HEK293 (cell line): ENCODE results near the gene NOC2L.

ENCODE experiments used
- CTCF ChIA-PET: fragments of 350-600 bp; formaldehyde crosslinking; extraction: SDS; loops from one replicate; lab custom pipeline; 2021; ENCODE audit warnings: antibody characterized with exemption; lab: Yijun Ruan, JAX
- POLR2A ChIA-PET: fragments of 300-600 bp; formaldehyde crosslinking; extraction: SDS; loops from one replicate; lab custom pipeline; 2020; ENCODE audit warnings: antibody characterized with exemption, inconsistent platforms; lab: Yijun Ruan, JAX
- H3K27ac ChIP-seq: fragments of 200-500 bp; sonication (Bioruptor generic); 2 replicates; pipeline ENCODE4 v1.5.1; 2014; ENCODE audit warnings: low read depth, low read length, control low read depth, inconsistent platforms; ENCODE audit errors: extremely low read depth
- H3K36me3 ChIP-seq, 2 experiments: fragments of 200-500 bp in 1 of 2; sonication (Bioruptor generic) in 1 of 2; 1 replicate in 1 of 2; 2 replicates in 1 of 2; pipeline ENCODE4 v1.5.1; 2014 to 2017; ENCODE audit warnings: inconsistent platforms in 2 of 2, low read length in 2 of 2; ENCODE audit not compliant: control insufficient read depth in 2 of 2, insufficient read depth in 1 of 2
- H3K4me1 ChIP-seq: fragments of 200-500 bp; sonication (Bioruptor generic); 2 replicates; pipeline ENCODE4 v1.5.1; 2014; ENCODE audit warnings: mild to moderate bottlenecking, low read length, inconsistent platforms; ENCODE audit not compliant: control insufficient read depth, insufficient read depth
- H3K4me3 ChIP-seq: 2 replicates; pipeline ENCODE4 v1.5.1; 2011; ENCODE audit warnings: low read depth, mild to moderate bottlenecking, control low read depth, low read length, moderate library complexity
- H3K9me3 ChIP-seq: fragments of 200-500 bp; sonication (Bioruptor generic); 2 replicates; pipeline ENCODE4 v1.5.1; 2014; ENCODE audit warnings: low read depth, low read length, inconsistent platforms; ENCODE audit not compliant: control insufficient read depth, insufficient read depth
- MZF1 ChIP-seq: fragments of 450-650 bp; formaldehyde crosslinking; IDR thresholded peaks from 2 replicates; pipeline ENCODE4 v1.5.1; 2017; ENCODE audit warnings: missing biosample characterization, missing genetic modification characterization, borderline replicate concordance
- RBAK ChIP-seq: fragments of 450-650 bp; formaldehyde crosslinking; IDR thresholded peaks from 2 replicates; pipeline ENCODE4 v1.5.1; 2016; ENCODE audit warnings: missing biosample characterization, missing genetic modification characterization
- SETDB1 ChIP-seq: IDR thresholded peaks from one replicate; pipeline ENCODE4 v1.6.1; 2017; ENCODE audit warnings: mild to moderate bottlenecking, low read length, moderate library complexity, mixed read lengths; ENCODE audit not compliant: insufficient read length
- SP7 ChIP-seq: fragments of 450-650 bp; formaldehyde crosslinking; IDR thresholded peaks from 2 replicates; pipeline ENCODE4 v1.5.1; 2016; ENCODE audit warnings: missing biosample characterization, missing genetic modification characterization
- ZBTB17 ChIP-seq: fragments of 450-650 bp; formaldehyde crosslinking; IDR thresholded peaks from 2 replicates; pipeline ENCODE4 v1.5.1; 2016; ENCODE audit warnings: missing biosample characterization, missing genetic modification characterization
- ZFHX2 ChIP-seq: fragments of 450-650 bp; formaldehyde crosslinking; conservative IDR thresholded peaks from 2 replicates; pipeline ENCODE4 v1.5.1; 2016; ENCODE audit warnings: missing biosample characterization, missing genetic modification characterization
- ZNF138 ChIP-seq: fragments of 450-650 bp; formaldehyde crosslinking; IDR thresholded peaks from 2 replicates; pipeline ENCODE4 v1.5.1; 2016; ENCODE audit warnings: missing biosample characterization, missing genetic modification characterization, borderline replicate concordance
- ZNF140 ChIP-seq: fragments of 450-650 bp; formaldehyde crosslinking; IDR thresholded peaks from 2 replicates; pipeline ENCODE4 v1.5.1; 2016; ENCODE audit warnings: missing biosample characterization, missing genetic modification characterization
- ZNF23 ChIP-seq: fragments of 450-650 bp; formaldehyde crosslinking; IDR thresholded peaks from 2 replicates; pipeline ENCODE4 v1.5.1; 2016; ENCODE audit warnings: missing biosample characterization, missing genetic modification characterization, borderline replicate concordance
- ZNF292 ChIP-seq: fragments of 450-650 bp; formaldehyde crosslinking; IDR thresholded peaks from 2 replicates; pipeline ENCODE4 v1.5.1; 2016; ENCODE audit warnings: low read depth, missing biosample characterization, missing genetic modification characterization, borderline replicate concordance
- ZNF473 ChIP-seq: fragments of 450-650 bp; formaldehyde crosslinking; IDR thresholded peaks from 2 replicates; pipeline ENCODE4 v1.5.1; 2017; ENCODE audit warnings: missing biosample characterization, missing genetic modification characterization
- ZNF501 ChIP-seq: fragments of 450-650 bp; formaldehyde crosslinking; IDR thresholded peaks from 2 replicates; pipeline ENCODE4 v1.5.1; 2016; ENCODE audit warnings: missing biosample characterization, missing genetic modification characterization
- ZNF548 ChIP-seq: fragments of 450-650 bp; formaldehyde crosslinking; IDR thresholded peaks from 2 replicates; pipeline ENCODE4 v1.5.1; 2016; ENCODE audit warnings: missing biosample characterization, missing genetic modification characterization
- ZNF596 ChIP-seq: fragments of 450-650 bp; IDR thresholded peaks from 2 replicates; pipeline ENCODE4 v1.5.0; 2018; ENCODE audit warnings: missing biosample characterization, mild to moderate bottlenecking, missing genetic modification characterization, moderate library complexity
- ZNF768 ChIP-seq: fragments of 450-650 bp; formaldehyde crosslinking; IDR thresholded peaks from 2 replicates; pipeline ENCODE4 v1.5.1; 2018; ENCODE audit warnings: missing biosample characterization, mild to moderate bottlenecking, missing genetic modification characterization
- ZNF792 ChIP-seq: fragments of 450-650 bp; formaldehyde crosslinking; IDR thresholded peaks from 2 replicates; pipeline ENCODE4 v1.5.1; 2016; ENCODE audit warnings: missing biosample characterization, missing genetic modification characterization
- TF ChIP-seq, protein P1 (sequence below): fragments of 450-650 bp; formaldehyde crosslinking; IDR thresholded peaks from 2 replicates; pipeline ENCODE4 v1.5.1; 2016; ENCODE audit warnings: missing biosample characterization, missing genetic modification characterization
- TF ChIP-seq, protein P2 (sequence below): fragments of 450-650 bp; formaldehyde crosslinking; IDR thresholded peaks from 2 replicates; pipeline ENCODE4 v1.5.1; 2016; ENCODE audit warnings: missing biosample characterization, missing genetic modification characterization
- TF ChIP-seq, protein P3 (sequence below): fragments of 450-650 bp; formaldehyde crosslinking; IDR thresholded peaks from 2 replicates; pipeline ENCODE4 v1.5.1; 2016; ENCODE audit warnings: missing biosample characterization, missing genetic modification characterization
- TF ChIP-seq, protein P4 (sequence below): fragments of 450-650 bp; formaldehyde crosslinking; IDR thresholded peaks from 2 replicates; pipeline ENCODE4 v1.5.1; 2016; ENCODE audit warnings: missing biosample characterization, missing genetic modification characterization

The NOC2L gene

DNA sequence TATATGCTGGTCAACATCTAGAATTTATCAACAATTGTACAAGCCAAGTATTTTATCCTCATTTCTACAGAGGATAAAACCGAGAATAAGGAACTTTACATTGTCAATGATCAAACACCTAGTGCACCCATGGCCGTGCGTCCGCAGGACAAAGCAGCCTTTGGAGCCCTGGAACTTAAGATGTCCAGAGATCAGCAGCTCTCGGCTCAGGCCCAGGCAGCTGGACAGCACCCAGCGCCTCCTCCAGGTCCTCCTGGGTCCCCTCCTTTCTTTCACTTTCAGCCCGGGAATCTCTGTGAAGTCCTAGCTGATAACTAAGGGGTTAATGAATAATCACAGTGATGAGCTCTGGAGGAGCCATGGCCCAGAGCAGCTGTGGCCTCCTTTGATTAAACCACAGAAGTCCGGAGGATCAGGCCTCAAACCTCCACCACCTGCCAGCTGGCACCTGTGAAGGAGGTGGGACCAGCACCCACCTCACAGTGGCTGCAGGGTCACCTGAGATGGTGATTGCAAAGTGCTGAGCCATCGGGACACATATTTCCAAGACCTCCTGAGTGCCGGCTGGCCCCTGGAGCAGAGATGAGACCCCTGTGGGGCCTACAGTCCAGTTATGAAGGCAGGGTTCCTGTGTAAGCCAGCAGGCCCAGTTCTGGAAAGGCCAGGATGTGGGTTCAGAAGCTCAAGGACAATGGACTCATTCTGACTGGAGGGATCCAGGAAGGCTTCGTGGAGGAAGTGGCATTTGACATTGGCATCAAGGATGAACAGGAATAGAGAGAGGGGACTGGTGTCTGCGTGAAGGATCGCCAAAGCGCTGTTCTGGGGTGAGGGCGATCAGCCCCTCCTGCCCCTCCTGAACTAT, 46.9 kb downstream of the NOC2L start:
- TF ChIP-seq, protein P1, sequence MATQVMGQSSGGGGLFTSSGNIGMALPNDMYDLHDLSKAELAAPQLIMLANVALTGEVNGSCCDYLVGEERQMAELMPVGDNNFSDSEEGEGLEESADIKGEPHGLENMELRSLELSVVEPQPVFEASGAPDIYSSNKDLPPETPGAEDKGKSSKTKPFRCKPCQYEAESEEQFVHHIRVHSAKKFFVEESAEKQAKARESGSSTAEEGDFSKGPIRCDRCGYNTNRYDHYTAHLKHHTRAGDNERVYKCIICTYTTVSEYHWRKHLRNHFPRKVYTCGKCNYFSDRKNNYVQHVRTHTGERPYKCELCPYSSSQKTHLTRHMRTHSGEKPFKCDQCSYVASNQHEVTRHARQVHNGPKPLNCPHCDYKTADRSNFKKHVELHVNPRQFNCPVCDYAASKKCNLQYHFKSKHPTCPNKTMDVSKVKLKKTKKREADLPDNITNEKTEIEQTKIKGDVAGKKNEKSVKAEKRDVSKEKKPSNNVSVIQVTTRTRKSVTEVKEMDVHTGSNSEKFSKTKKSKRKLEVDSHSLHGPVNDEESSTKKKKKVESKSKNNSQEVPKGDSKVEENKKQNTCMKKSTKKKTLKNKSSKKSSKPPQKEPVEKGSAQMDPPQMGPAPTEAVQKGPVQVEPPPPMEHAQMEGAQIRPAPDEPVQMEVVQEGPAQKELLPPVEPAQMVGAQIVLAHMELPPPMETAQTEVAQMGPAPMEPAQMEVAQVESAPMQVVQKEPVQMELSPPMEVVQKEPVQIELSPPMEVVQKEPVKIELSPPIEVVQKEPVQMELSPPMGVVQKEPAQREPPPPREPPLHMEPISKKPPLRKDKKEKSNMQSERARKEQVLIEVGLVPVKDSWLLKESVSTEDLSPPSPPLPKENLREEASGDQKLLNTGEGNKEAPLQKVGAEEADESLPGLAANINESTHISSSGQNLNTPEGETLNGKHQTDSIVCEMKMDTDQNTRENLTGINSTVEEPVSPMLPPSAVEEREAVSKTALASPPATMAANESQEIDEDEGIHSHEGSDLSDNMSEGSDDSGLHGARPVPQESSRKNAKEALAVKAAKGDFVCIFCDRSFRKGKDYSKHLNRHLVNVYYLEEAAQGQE (tag by site-specific recombination), result peak; percentile 63
- TF ChIP-seq, protein P2, sequence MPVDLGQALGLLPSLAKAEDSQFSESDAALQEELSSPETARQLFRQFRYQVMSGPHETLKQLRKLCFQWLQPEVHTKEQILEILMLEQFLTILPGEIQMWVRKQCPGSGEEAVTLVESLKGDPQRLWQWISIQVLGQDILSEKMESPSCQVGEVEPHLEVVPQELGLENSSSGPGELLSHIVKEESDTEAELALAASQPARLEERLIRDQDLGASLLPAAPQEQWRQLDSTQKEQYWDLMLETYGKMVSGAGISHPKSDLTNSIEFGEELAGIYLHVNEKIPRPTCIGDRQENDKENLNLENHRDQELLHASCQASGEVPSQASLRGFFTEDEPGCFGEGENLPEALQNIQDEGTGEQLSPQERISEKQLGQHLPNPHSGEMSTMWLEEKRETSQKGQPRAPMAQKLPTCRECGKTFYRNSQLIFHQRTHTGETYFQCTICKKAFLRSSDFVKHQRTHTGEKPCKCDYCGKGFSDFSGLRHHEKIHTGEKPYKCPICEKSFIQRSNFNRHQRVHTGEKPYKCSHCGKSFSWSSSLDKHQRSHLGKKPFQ (tag by site-specific recombination), result no peak
- Histone ChIP-seq H3K4me3 (no peak overlapping the region), H3K4me1 (peaks cover 29% of the 10 kb centered on the region), H3K27ac (no peak overlapping the region), H3K36me3 (no peaks in the 10 kb centered on the region), H3K9me3 (no peaks in the 10 kb centered on the region)
- CTCF ChIA-PET, result interaction anchor here (0.7 to 1.8 kb wide), 5 partner anchors 9 to 95 kb away, joined by 3 to 6 read pairs (median 3); no protein-coding TSS in a partner anchor
- POLR2A ChIA-PET, result interaction anchor here (0.6 to 1.9 kb wide), 6 partner anchors 9 to 39 kb away, joined by 3 to 6 read pairs (median 4); partner anchors contain the start of gene SAMD11

DNA sequence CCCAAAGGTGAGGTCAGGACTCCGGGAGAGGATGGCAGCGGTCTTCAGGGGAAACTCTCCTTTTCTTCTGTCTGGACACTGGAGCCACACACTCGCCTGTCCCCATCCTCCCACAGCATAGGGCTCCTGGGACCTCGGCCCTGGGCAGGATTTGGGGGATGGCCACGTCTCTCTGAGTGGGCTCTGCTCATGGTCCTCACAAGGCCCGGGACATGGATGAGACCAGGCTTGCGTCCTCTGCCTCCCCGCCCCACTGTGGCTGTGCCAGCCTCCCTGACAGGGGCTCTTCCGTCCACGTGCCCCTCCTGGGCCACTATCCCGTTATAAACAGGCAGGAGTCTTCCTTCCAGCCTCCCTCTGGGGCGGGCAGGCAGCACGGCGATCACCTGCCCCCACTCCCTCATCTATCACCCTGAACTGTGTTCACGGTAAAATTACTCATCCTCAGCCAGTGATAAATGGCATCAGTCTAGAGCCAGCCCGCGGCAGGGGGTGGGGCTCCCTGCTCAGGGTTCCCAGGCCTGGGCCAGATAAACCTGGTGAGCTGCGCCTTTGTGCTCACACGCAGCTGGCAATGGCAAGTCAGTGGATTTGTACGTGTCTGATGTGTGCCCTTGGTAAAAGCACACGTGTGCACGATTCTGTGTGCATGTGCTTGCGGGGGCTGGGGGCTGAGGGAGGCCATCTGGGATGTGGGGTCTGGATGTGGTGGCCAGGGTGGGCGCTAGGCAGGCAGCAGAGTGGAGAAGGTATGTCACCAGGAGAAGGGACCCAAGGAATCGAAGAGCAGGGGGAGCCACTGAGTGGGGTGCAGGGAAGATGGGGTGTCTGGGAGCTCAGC, 48.0 kb downstream of the NOC2L start:
- peak overlapping the region; percentile 67 for H3K27ac ChIP-seq
- ChIA-PET POLR2A (interaction anchor here (0.6 to 1.9 kb wide), 5 partner anchors 10 to 37 kb away, joined by 3 to 6 read pairs (median 5); partner anchors contain the start of gene SAMD11), CTCF (interaction anchor here (0.7 to 1.8 kb wide), 4 partner anchors 15 to 42 kb away, joined by 3 to 6 read pairs (median 4); no protein-coding TSS in a partner anchor)
- no peaks in the 10 kb centered on the region for H3K9me3 ChIP-seq
- peaks cover 20% of the 10 kb centered on the region for H3K4me1 ChIP-seq
- no peak overlapping the region for H3K4me3 ChIP-seq
- H3K36me3 ChIP-seq, result no peaks in the 10 kb centered on the region
- TF ChIP-seq SETDB1, result no peak
- no peak for TF ChIP-seq RBAK (tag by site-specific recombination)
- TF ChIP-seq ZNF140 (tag by site-specific recombination), result no peak
- TF ChIP-seq SP7 (tag by site-specific recombination), result peak; percentile 88
- TF ChIP-seq ZNF23 (tag by site-specific recombination), result no peak
- TF ChIP-seq, protein P3, sequence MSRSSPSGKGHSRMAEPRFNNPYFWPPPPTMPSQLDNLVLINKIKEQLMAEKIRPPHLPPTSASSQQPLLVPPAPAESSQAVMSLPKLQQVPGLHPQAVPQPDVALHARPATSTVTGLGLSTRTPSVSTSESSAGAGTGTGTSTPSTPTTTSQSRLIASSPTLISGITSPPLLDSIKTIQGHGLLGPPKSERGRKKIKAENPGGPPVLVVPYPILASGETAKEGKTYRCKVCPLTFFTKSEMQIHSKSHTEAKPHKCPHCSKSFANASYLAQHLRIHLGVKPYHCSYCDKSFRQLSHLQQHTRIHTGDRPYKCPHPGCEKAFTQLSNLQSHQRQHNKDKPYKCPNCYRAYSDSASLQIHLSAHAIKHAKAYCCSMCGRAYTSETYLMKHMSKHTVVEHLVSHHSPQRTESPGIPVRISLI (tag by site-specific recombination), result no peak
- TF ChIP-seq ZNF768, result no peak
- TF ChIP-seq ZNF473 (tag by site-specific recombination), result no peak
- no peak for TF ChIP-seq ZNF792
- TF ChIP-seq, protein P4, sequence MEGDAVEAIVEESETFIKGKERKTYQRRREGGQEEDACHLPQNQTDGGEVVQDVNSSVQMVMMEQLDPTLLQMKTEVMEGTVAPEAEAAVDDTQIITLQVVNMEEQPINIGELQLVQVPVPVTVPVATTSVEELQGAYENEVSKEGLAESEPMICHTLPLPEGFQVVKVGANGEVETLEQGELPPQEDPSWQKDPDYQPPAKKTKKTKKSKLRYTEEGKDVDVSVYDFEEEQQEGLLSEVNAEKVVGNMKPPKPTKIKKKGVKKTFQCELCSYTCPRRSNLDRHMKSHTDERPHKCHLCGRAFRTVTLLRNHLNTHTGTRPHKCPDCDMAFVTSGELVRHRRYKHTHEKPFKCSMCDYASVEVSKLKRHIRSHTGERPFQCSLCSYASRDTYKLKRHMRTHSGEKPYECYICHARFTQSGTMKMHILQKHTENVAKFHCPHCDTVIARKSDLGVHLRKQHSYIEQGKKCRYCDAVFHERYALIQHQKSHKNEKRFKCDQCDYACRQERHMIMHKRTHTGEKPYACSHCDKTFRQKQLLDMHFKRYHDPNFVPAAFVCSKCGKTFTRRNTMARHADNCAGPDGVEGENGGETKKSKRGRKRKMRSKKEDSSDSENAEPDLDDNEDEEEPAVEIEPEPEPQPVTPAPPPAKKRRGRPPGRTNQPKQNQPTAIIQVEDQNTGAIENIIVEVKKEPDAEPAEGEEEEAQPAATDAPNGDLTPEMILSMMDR (tag by site-specific recombination), result no peak
- no peak for TF ChIP-seq MZF1 (tag by site-specific recombination)
- no peak for TF ChIP-seq ZNF548 (tag by site-specific recombination)
- no peak for TF ChIP-seq ZNF138 (tag by site-specific recombination)
- TF ChIP-seq ZNF292 (tag by site-specific recombination), result no peak
- no peak for TF ChIP-seq ZFHX2 (tag by site-specific recombination)
- no peak for TF ChIP-seq ZNF596 (tag by site-specific recombination)
- no peak; the same call in 1 of the 2 replicates for TF ChIP-seq ZNF501 (tag by site-specific recombination)
- TF ChIP-seq ZBTB17 (tag by site-specific recombination), result peak; percentile 61
